Measurements from ENCODE around the gene NHS. TPM values are rescaled to one million over a fixed set of nuclear protein-coding genes. Genes with fewer than 3 reads are reported as not detected.

NHS gene
- total RNA-seq, 2 donors from 2014 or later: 6.0 to 7.3 TPM

DNA sequence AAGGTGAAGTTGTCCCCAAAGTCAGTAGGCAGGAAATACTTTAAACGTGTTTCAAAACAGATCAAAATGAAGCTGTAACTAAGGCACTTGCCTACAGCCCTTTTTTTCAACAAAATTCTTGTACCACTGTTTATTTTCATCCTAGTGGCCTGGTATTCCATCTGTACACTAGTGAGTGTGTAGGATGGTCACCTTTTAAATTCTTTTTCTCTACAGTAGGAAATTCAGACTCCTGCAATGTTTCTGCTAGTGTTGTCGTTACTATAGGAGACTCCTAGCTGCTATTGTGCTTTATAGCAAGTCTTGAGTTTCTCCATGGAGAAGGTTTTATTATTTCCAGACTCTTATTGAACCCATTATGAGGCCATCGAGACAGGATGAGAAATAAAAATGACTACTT lies 7.0 kb upstream of the NHS start:
- Histone ChIP-seq H3K4me3 (ENCODE audit: low read length) (no peak overlapping the region), H3K27ac (ENCODE audit: low read depth, low read length) (no peak overlapping the region), H3K4me1 (ENCODE audit: control insufficient read depth, insufficient read depth, low read length) (no peaks in the 10 kb centered on the region), H3K27me3 (ENCODE audit: control insufficient read depth, insufficient read depth, low read length, poor library complexity, severe bottlenecking) (no peaks in the 10 kb centered on the region), H3K36me3 (ENCODE audit: control insufficient read depth, insufficient read depth, low read length) (no peaks in the 10 kb centered on the region), H3K9ac (ENCODE audit: extremely low read depth, low read length, poor library complexity, severe bottlenecking) (no peak overlapping the region), H3K9me3 (ENCODE audit: control insufficient read depth, low read length) (no peaks in the 10 kb centered on the region)
- no peak for DNase-seq
- Mint-ChIP-seq H3K4me3 (no peak overlapping the region), H3K36me3 (ENCODE audit: low read depth) (no peaks in the 10 kb centered on the region), H3K27ac (no peak overlapping the region), H3K9me3 (no peaks in the 10 kb centered on the region), H3K27me3 (ENCODE audit: insufficient read depth) (peaks cover 2% of the 10 kb centered on the region), H3K4me1 (peaks cover 5% of the 10 kb centered on the region)
- TF ChIP-seq, protein P1, sequence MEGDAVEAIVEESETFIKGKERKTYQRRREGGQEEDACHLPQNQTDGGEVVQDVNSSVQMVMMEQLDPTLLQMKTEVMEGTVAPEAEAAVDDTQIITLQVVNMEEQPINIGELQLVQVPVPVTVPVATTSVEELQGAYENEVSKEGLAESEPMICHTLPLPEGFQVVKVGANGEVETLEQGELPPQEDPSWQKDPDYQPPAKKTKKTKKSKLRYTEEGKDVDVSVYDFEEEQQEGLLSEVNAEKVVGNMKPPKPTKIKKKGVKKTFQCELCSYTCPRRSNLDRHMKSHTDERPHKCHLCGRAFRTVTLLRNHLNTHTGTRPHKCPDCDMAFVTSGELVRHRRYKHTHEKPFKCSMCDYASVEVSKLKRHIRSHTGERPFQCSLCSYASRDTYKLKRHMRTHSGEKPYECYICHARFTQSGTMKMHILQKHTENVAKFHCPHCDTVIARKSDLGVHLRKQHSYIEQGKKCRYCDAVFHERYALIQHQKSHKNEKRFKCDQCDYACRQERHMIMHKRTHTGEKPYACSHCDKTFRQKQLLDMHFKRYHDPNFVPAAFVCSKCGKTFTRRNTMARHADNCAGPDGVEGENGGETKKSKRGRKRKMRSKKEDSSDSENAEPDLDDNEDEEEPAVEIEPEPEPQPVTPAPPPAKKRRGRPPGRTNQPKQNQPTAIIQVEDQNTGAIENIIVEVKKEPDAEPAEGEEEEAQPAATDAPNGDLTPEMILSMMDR (conservative IDR thresholded peaks at IDR 0.05): no peak
- 81% methylated on average over 3 of the region's 3 CpGs; no CpG with 5 or more reads in 1 of the 2 experiments for WGBS, 2 experiments (ENCODE audit: insufficient coverage in 1 of 2, insufficient read length in 1 of 2)

DNA sequence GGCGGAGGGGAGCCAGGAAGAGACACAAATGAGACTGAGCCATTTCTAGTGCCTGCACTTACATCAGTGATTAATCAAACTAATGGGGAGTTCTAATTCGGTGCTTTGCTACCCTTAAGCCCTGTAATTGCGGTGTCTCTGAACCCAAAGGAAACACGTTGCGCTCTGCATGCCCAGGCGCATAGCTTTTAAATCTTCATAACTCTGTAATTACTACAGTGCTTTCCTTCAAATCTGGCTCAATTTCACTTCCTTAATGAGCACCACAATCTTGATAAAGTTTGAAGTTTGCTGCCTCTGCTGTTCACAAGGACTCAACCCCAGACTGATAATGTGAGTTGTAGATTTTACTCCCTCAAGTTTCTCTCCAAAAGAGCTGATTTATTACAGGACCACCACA lies 5.7 kb upstream of the NHS start:
- Histone ChIP-seq H3K4me3 (ENCODE audit: low read length) (no peak overlapping the region), H3K9me3 (ENCODE audit: control insufficient read depth, low read length) (no peaks in the 10 kb centered on the region), H3K27me3 (ENCODE audit: control insufficient read depth, insufficient read depth, low read length, poor library complexity, severe bottlenecking) (no peaks in the 10 kb centered on the region), H3K36me3 (ENCODE audit: control insufficient read depth, insufficient read depth, low read length) (no peaks in the 10 kb centered on the region), H3K9ac (ENCODE audit: extremely low read depth, low read length, poor library complexity, severe bottlenecking) (no peak overlapping the region), H3K4me1 (ENCODE audit: control insufficient read depth, insufficient read depth, low read length) (no peaks in the 10 kb centered on the region), H3K27ac (ENCODE audit: low read depth, low read length) (no peak overlapping the region)
- TF ChIP-seq, protein P1 (conservative IDR thresholded peaks at IDR 0.05): no peak
- 94% methylated on average over 6 of the region's 6 CpGs; no CpG with 5 or more reads in 1 of the 2 experiments for WGBS, 2 experiments (ENCODE audit: insufficient coverage in 1 of 2, insufficient read length in 1 of 2)
- Mint-ChIP-seq H3K27ac (no peak overlapping the region), H3K4me3 (no peak overlapping the region), H3K9me3 (no peaks in the 10 kb centered on the region), H3K4me1 (peaks cover 5% of the 10 kb centered on the region), H3K36me3 (ENCODE audit: low read depth) (no peaks in the 10 kb centered on the region), H3K27me3 (ENCODE audit: insufficient read depth) (peaks cover 5% of the 10 kb centered on the region)
- DNase-seq: no peak

DNA sequence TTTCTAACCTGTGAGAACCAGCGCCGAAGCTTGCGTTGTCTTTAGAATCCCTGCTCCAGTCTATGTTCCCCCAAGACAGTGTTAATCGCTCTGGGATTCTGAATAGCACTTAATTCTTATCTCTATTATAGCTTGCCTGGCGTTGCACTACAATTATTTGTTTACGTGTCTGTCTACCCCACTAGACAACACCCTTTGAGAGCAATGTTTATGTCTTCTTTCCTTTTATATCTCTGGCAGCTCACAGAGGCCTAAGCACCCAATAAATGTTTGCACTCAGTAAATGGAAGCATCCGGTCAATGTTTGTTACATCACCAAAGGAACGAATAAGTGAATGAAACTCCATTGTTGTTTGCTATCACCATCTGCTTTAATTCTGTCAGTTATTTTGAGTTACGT lies 4.8 kb upstream of the NHS start:
- Histone ChIP-seq H3K27ac (ENCODE audit: low read depth, low read length) (no peak overlapping the region), H3K9me3 (ENCODE audit: control insufficient read depth, low read length) (no peaks in the 10 kb centered on the region), H3K4me3 (ENCODE audit: low read length) (no peak overlapping the region), H3K9ac (ENCODE audit: extremely low read depth, low read length, poor library complexity, severe bottlenecking) (no peak overlapping the region), H3K36me3 (ENCODE audit: control insufficient read depth, insufficient read depth, low read length) (no peaks in the 10 kb centered on the region), H3K4me1 (ENCODE audit: control insufficient read depth, insufficient read depth, low read length) (no peaks in the 10 kb centered on the region), H3K27me3 (ENCODE audit: control insufficient read depth, insufficient read depth, low read length, poor library complexity, severe bottlenecking) (no peaks in the 10 kb centered on the region)
- no peak for DNase-seq
- Mint-ChIP-seq H3K36me3 (ENCODE audit: low read depth) (no peaks in the 10 kb centered on the region), H3K27me3 (ENCODE audit: insufficient read depth) (peaks cover 5% of the 10 kb centered on the region), H3K4me1 (peaks cover 5% of the 10 kb centered on the region), H3K9me3 (no peaks in the 10 kb centered on the region), H3K4me3 (no peak overlapping the region), H3K27ac (no peak overlapping the region)
- WGBS, 2 experiments (ENCODE audit: insufficient coverage in 1 of 2, insufficient read length in 1 of 2): 93 to 94% methylated on average over 7 to 9 of the region's 9 CpGs
- TF ChIP-seq, protein P1 (conservative IDR thresholded peaks at IDR 0.05): no peak
